Measurements from ENCODE around the gene AUH. TPM values are rescaled to one million over a fixed set of nuclear protein-coding genes. Genes with fewer than 3 reads are reported as not detected.

Gene AUH
- total RNA-seq, 1 experiment from 2014 or later, result 21.7 TPM

DNA sequence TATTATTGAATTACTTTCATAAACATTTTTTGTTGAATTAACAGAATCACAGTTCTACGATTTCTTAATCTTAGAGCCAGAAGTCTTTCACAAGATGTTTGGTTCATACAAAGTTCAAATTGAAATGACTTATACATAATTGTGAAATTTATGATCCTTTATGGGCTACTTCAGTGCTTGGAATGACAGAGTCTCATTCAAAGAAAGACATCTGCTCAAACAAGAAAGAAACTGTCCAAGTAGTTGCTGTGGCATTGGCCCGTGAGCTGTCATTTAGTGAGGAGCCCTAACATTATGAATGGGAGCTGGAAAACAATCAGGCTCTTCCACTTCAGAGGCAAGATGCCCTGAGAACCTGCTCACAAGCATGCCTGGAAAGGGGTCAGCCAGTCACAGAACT, 63.4 kb downstream of the AUH start:
- H2BK12ac ChIP-seq (ENCODE audit: insufficient read length, low read depth, low read length), result no peak overlapping the region
- no peak overlapping the region for H3K14ac ChIP-seq (ENCODE audit: insufficient read depth, low read length)
- no peak overlapping the region for H3K9ac ChIP-seq (ENCODE audit: extremely low read depth, insufficient read length, low read length)
- no peaks in the 10 kb centered on the region for H3K27me3 ChIP-seq (ENCODE audit: insufficient read depth, low read length)
- Mint-ChIP-seq H3K4me1 (0 out of 4 replicates have a peak, but pooled peaks cover 0 to 2% of the 10 kb centered on the region in 2 experiments), H3K4me3 (no peak overlapping the region), H3K27ac (no peak overlapping the region), H3K36me3 (ENCODE audit: insufficient read depth in 1 of 3, low read depth in 3 of 3) (peaks cover 7 to 32% (median 10%) of the 10 kb centered on the region in 3 experiments; a peak in 5 of 7 replicates), H3K9me3 (no peaks in the 10 kb centered on the region), H3K27me3 (ENCODE audit: low read depth) (no peaks in the 10 kb centered on the region)
- no peak overlapping the region for H2BK20ac ChIP-seq (ENCODE audit: low read depth, low read length, poor library complexity, severe bottlenecking)
- no peaks in the 10 kb centered on the region for H3K79me2 ChIP-seq (ENCODE audit: insufficient read depth, low read length)
- no peak overlapping the region for H4K91ac ChIP-seq (ENCODE audit: insufficient read length, low read depth, low read length)
- no peak overlapping the region for H2BK5ac ChIP-seq (ENCODE audit: insufficient read length, low read length)
- no CpG with 5 or more reads among the region's 2 CpGs for WGBS (ENCODE audit: extremely low coverage, insufficient read length, low lambda C conversion rate)
- no peak overlapping the region for H2AFZ ChIP-seq (ENCODE audit: low read length)
- TF ChIP-seq, protein P1, sequence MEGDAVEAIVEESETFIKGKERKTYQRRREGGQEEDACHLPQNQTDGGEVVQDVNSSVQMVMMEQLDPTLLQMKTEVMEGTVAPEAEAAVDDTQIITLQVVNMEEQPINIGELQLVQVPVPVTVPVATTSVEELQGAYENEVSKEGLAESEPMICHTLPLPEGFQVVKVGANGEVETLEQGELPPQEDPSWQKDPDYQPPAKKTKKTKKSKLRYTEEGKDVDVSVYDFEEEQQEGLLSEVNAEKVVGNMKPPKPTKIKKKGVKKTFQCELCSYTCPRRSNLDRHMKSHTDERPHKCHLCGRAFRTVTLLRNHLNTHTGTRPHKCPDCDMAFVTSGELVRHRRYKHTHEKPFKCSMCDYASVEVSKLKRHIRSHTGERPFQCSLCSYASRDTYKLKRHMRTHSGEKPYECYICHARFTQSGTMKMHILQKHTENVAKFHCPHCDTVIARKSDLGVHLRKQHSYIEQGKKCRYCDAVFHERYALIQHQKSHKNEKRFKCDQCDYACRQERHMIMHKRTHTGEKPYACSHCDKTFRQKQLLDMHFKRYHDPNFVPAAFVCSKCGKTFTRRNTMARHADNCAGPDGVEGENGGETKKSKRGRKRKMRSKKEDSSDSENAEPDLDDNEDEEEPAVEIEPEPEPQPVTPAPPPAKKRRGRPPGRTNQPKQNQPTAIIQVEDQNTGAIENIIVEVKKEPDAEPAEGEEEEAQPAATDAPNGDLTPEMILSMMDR (conservative IDR thresholded peaks at IDR 0.05), result no peak
- no peaks in the 10 kb centered on the region for H4K20me1 ChIP-seq (ENCODE audit: control insufficient read depth, insufficient read depth, insufficient read length)
- H3K27ac ChIP-seq (ENCODE audit: insufficient read length, low read depth, low read length), result no peak overlapping the region
- H3K79me1 ChIP-seq (ENCODE audit: insufficient read depth, low read depth, low read length, poor library complexity, severe bottlenecking), result no peaks in the 10 kb centered on the region
- no peak overlapping the region for H3K4me2 ChIP-seq (ENCODE audit: insufficient read depth, insufficient read length, low read length)
- no peak overlapping the region for H2BK120ac ChIP-seq (ENCODE audit: low read depth, low read length, poor library complexity, severe bottlenecking)
- no peak overlapping the region for H2BK15ac ChIP-seq (ENCODE audit: low read depth, low read length)
- H2AK5ac ChIP-seq (ENCODE audit: insufficient read length, low read length), result no peak overlapping the region
- DNase-seq, result no peak
- H3K4ac ChIP-seq (ENCODE audit: low read depth, low read length), result no peak overlapping the region
- H3K9me3 ChIP-seq (ENCODE audit: control insufficient read depth, low read depth, low read length), result no peaks in the 10 kb centered on the region
- no peak overlapping the region for H4K8ac ChIP-seq (replicated peaks; ENCODE audit: insufficient read length, low read depth, low read length)
- no peak overlapping the region for H3K23ac ChIP-seq (ENCODE audit: insufficient read length, low read depth, low read length)
- H3T11ph ChIP-seq (ENCODE audit: low read length), result no peak overlapping the region
- H3K4me1 ChIP-seq (ENCODE audit: insufficient read depth, low read length), result no peaks in the 10 kb centered on the region
- H3K18ac ChIP-seq (ENCODE audit: insufficient read length, low read depth, low read length), result no peak overlapping the region
- H3K23me2 ChIP-seq (ENCODE audit: insufficient read length, low read depth, low read length, poor library complexity, severe bottlenecking), result peaks cover 3% of the 10 kb centered on the region
- no peak overlapping the region for H4K5ac ChIP-seq (ENCODE audit: insufficient read length, low read depth, low read length)
- no peak overlapping the region for H3K56ac ChIP-seq (ENCODE audit: insufficient read length, low read depth, low read length)
